ENCODE measurements around the gene OR2AT4. TPM values are rescaled to one million over a fixed set of nuclear protein-coding genes. Genes with fewer than 3 reads are reported as not detected.

OR2AT4 gene
- total and polyA plus RNA-seq, 2 of the 8 experiments (the other 6 are each of a cell fraction or from before 2014, with no cell fraction given) = not detected

DNA sequence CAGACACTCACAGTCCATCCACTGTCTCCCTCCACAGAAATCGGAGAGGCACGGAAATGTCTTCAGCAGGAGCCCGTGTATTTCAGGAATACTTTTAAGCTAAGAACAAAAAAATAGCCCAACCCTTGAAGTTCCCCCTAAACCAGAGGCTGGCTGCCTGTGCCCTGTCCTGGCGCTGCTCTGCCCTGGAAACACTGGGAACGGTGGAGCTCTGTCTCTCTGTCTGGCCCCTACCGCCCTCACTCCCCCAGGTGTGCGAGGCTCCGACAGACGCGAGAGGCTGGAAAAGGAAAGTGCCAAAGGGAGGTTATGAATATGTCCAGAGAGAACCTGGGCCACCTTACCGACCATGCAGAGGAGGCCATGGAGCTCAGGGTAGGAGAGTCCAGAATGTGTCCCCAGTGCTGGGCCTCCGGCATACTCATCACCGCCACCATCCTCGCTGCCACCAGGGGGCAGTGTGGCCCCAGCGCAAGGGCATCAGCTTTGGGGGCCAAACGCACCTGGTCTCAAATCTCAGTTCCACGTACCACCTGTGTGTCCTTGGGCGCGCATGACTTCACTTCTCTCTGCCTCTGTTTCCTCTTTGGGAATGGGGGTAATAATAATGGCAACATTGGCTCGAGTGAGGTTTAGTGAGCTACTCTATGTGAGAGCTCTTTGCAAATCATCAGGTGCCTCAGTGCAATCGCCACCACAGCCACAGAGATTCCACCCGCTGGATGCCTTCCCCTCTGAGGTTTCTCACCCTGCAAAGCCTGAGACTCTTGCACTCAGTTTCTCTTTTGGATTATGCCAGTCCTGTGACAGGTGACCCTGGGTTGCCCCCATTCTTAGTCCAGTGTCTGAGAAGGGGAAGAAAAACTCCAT is 43.8 kb upstream of the OR2AT4 start (continued):
- TF ChIP-seq, protein P1, sequence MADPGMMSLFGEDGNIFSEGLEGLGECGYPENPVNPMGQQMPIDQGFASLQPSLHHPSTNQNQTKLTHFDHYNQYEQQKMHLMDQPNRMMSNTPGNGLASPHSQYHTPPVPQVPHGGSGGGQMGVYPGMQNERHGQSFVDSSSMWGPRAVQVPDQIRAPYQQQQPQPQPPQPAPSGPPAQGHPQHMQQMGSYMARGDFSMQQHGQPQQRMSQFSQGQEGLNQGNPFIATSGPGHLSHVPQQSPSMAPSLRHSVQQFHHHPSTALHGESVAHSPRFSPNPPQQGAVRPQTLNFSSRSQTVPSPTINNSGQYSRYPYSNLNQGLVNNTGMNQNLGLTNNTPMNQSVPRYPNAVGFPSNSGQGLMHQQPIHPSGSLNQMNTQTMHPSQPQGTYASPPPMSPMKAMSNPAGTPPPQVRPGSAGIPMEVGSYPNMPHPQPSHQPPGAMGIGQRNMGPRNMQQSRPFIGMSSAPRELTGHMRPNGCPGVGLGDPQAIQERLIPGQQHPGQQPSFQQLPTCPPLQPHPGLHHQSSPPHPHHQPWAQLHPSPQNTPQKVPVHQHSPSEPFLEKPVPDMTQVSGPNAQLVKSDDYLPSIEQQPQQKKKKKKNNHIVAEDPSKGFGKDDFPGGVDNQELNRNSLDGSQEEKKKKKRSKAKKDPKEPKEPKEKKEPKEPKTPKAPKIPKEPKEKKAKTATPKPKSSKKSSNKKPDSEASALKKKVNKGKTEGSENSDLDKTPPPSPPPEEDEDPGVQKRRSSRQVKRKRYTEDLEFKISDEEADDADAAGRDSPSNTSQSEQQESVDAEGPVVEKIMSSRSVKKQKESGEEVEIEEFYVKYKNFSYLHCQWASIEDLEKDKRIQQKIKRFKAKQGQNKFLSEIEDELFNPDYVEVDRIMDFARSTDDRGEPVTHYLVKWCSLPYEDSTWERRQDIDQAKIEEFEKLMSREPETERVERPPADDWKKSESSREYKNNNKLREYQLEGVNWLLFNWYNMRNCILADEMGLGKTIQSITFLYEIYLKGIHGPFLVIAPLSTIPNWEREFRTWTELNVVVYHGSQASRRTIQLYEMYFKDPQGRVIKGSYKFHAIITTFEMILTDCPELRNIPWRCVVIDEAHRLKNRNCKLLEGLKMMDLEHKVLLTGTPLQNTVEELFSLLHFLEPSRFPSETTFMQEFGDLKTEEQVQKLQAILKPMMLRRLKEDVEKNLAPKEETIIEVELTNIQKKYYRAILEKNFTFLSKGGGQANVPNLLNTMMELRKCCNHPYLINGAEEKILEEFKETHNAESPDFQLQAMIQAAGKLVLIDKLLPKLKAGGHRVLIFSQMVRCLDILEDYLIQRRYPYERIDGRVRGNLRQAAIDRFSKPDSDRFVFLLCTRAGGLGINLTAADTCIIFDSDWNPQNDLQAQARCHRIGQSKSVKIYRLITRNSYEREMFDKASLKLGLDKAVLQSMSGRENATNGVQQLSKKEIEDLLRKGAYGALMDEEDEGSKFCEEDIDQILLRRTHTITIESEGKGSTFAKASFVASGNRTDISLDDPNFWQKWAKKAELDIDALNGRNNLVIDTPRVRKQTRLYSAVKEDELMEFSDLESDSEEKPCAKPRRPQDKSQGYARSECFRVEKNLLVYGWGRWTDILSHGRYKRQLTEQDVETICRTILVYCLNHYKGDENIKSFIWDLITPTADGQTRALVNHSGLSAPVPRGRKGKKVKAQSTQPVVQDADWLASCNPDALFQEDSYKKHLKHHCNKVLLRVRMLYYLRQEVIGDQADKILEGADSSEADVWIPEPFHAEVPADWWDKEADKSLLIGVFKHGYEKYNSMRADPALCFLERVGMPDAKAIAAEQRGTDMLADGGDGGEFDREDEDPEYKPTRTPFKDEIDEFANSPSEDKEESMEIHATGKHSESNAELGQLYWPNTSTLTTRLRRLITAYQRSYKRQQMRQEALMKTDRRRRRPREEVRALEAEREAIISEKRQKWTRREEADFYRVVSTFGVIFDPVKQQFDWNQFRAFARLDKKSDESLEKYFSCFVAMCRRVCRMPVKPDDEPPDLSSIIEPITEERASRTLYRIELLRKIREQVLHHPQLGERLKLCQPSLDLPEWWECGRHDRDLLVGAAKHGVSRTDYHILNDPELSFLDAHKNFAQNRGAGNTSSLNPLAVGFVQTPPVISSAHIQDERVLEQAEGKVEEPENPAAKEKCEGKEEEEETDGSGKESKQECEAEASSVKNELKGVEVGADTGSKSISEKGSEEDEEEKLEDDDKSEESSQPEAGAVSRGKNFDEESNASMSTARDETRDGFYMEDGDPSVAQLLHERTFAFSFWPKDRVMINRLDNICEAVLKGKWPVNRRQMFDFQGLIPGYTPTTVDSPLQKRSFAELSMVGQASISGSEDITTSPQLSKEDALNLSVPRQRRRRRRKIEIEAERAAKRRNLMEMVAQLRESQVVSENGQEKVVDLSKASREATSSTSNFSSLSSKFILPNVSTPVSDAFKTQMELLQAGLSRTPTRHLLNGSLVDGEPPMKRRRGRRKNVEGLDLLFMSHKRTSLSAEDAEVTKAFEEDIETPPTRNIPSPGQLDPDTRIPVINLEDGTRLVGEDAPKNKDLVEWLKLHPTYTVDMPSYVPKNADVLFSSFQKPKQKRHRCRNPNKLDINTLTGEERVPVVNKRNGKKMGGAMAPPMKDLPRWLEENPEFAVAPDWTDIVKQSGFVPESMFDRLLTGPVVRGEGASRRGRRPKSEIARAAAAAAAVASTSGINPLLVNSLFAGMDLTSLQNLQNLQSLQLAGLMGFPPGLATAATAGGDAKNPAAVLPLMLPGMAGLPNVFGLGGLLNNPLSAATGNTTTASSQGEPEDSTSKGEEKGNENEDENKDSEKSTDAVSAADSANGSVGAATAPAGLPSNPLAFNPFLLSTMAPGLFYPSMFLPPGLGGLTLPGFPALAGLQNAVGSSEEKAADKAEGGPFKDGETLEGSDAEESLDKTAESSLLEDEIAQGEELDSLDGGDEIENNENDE (IDR thresholded peaks at IDR 0.05; ENCODE audit: insufficient replicate concordance, low read length) = no peak
- no peak for TF ChIP-seq SIRT6 (IDR thresholded peaks at IDR 0.05; ENCODE audit: low read length)
- TF ChIP-seq SP1 (IDR thresholded peaks at IDR 0.05; ENCODE audit: low read depth, low read length) = no peak
- no peak for TF ChIP-seq BCL11A (IDR thresholded peaks at IDR 0.05; ENCODE audit: low read depth in 2 of 2, low read length in 2 of 2)
- TF ChIP-seq JUN (IDR thresholded peaks at IDR 0.05; ENCODE audit: low read depth, low read length) = 0 out of 2 replicates have a peak, but pooled peaks have one; percentile 15
- no peak for TF ChIP-seq KDM4A (IDR thresholded peaks at IDR 0.05; ENCODE audit: low read depth, low read length, severe bottlenecking)
- no peak for TF ChIP-seq KDM1A (IDR thresholded peaks at IDR 0.05; ENCODE audit: borderline replicate concordance, low read length)
- no peak for TF ChIP-seq CTBP2 (IDR thresholded peaks at IDR 0.05; ENCODE audit: borderline replicate concordance, insufficient read depth, insufficient read length, low read length)
- no peak for TF ChIP-seq CEBPB (IDR thresholded peaks at IDR 0.05; ENCODE audit: low read depth, low read length)
- peak; percentile 23; the same call in 1 of the 2 replicates for TF ChIP-seq CREB1 (IDR thresholded peaks at IDR 0.05)
